HepG2 (cell line): Measurements from ENCODE around the gene INPP5E. TPM values are rescaled to one million over a fixed set of nuclear protein-coding genes. Genes with fewer than 3 reads are reported as not detected.

Experiments
- AHDC1 ChIP-seq: sonication (generic); formaldehyde crosslinking; IDR thresholded peaks from 2 replicates; pipeline ENCODE4 v1.5.1; 2020; ENCODE audit warnings: mild to moderate bottlenecking, missing genetic modification reagents, borderline replicate concordance
- ATAD3A ChIP-seq: sonication (generic); formaldehyde crosslinking; IDR thresholded peaks from 2 replicates; pipeline ENCODE4 v1.4.0; 2020; ENCODE audit warnings: missing genetic modification reagents
- ATF1 ChIP-seq: IDR thresholded peaks from 2 replicates; pipeline ENCODE4 v1.6.1; 2016; ENCODE audit warnings: mild to moderate bottlenecking, control low read depth
- DDIT3 ChIP-seq: sonication (generic); formaldehyde crosslinking; IDR thresholded peaks from 2 replicates; pipeline ENCODE4 v1.4.0; 2020; ENCODE audit warnings: mild to moderate bottlenecking, missing genetic modification reagents
- FOXC1 ChIP-seq: sonication (generic); formaldehyde crosslinking; IDR thresholded peaks from 2 replicates; pipeline ENCODE4 v1.8.0; 2022; ENCODE audit warnings: mild to moderate bottlenecking, missing genetic modification reagents, borderline replicate concordance
- GPN1 ChIP-seq: sonication (generic); formaldehyde crosslinking; IDR thresholded peaks from 2 replicates; pipeline ENCODE4 v1.5.1; 2020; ENCODE audit warnings: missing genetic modification reagents, borderline replicate concordance
- HOXD1 ChIP-seq: sonication (generic); formaldehyde crosslinking; IDR thresholded peaks from 2 replicates; pipeline ENCODE4 v1.5.0; 2020; ENCODE audit warnings: missing genetic modification reagents
- IRX3 ChIP-seq: sonication (generic); formaldehyde crosslinking; IDR thresholded peaks from 2 replicates; pipeline ENCODE4 v1.8.1; 2023; ENCODE audit warnings: mild to moderate bottlenecking, low read depth, missing genetic modification reagents, borderline replicate concordance
- KMT2A ChIP-seq: sonication (generic); formaldehyde crosslinking; IDR thresholded peaks from 2 replicates; pipeline ENCODE4 v1.4.0; 2020; ENCODE audit warnings: missing genetic modification reagents
- NFE2 ChIP-seq: sonication (generic); formaldehyde crosslinking; IDR thresholded peaks from 2 replicates; pipeline ENCODE4 v1.4.0; 2020; ENCODE audit warnings: missing genetic modification reagents
- PAF1 ChIP-seq: IDR thresholded peaks from 2 replicates; pipeline ENCODE4 v1.6.1; 2016; ENCODE audit warnings: missing genetic modification reagents, missing compliant biosample characterization
- PTBP1 ChIP-seq: fragments of 200-400 bp; formaldehyde crosslinking; IDR thresholded peaks from 2 replicates; pipeline ENCODE4 v1.6.1; 2018; ENCODE audit warnings: low read length, low read depth; ENCODE audit not compliant: poor library complexity, severe bottlenecking
- ZBTB33 ChIP-seq: sonication (generic); formaldehyde crosslinking; IDR thresholded peaks from 2 replicates; pipeline ENCODE4 v1.4.0; 2020; ENCODE audit warnings: missing genetic modification reagents
- ZFP1 ChIP-seq: IDR thresholded peaks from 2 replicates; pipeline ENCODE4 v1.6.1; 2016
- ZKSCAN8 ChIP-seq: IDR thresholded peaks from 2 replicates; pipeline ENCODE4 v1.6.1; 2016; ENCODE audit warnings: borderline replicate concordance, missing genetic modification reagents, missing compliant biosample characterization
- ZNF121 ChIP-seq: sonication (generic); formaldehyde crosslinking; IDR thresholded peaks from 2 replicates; pipeline ENCODE4 v1.5.0; 2020; ENCODE audit warnings: mild to moderate bottlenecking, missing genetic modification reagents
- ZNF17 ChIP-seq: sonication (generic); formaldehyde crosslinking; IDR thresholded peaks from 2 replicates; pipeline ENCODE4 v1.5.0; 2020; ENCODE audit warnings: mild to moderate bottlenecking, missing genetic modification reagents
- ZNF230 ChIP-seq: sonication (generic); formaldehyde crosslinking; IDR thresholded peaks from 2 replicates; pipeline ENCODE4 v1.4.0; 2020; ENCODE audit warnings: mild to moderate bottlenecking, missing genetic modification reagents
- ZNF232 ChIP-seq: sonication (generic); formaldehyde crosslinking; IDR thresholded peaks from 2 replicates; pipeline ENCODE4 v1.4.0; 2020; ENCODE audit warnings: missing genetic modification reagents, borderline replicate concordance
- ZNF572 ChIP-seq: sonication (generic); formaldehyde crosslinking; IDR thresholded peaks from 2 replicates; pipeline ENCODE4 v1.5.1; 2020; ENCODE audit warnings: mild to moderate bottlenecking, missing genetic modification reagents
- ZNF605 ChIP-seq: sonication (generic); formaldehyde crosslinking; IDR thresholded peaks from 2 replicates; pipeline ENCODE4 v1.8.0; 2022; ENCODE audit warnings: mild to moderate bottlenecking, missing genetic modification reagents
- ZNF713 ChIP-seq: sonication (generic); formaldehyde crosslinking; IDR thresholded peaks from 2 replicates; pipeline ENCODE4 v1.4.0; 2020; ENCODE audit warnings: mild to moderate bottlenecking, missing genetic modification reagents
- ZSCAN20 ChIP-seq: sonication (generic); formaldehyde crosslinking; IDR thresholded peaks from 2 replicates; pipeline ENCODE4 v1.4.0; 2020; ENCODE audit warnings: missing genetic modification reagents, mild to moderate bottlenecking, borderline replicate concordance
- ZSCAN9 ChIP-seq: IDR thresholded peaks from 2 replicates; pipeline ENCODE4 v1.6.1; 2016; ENCODE audit warnings: borderline replicate concordance
- polyA plus RNA-seq, 8 experiments: library from polyadenylated mRNA; depleted of rRNA in 3 of 8; stranded (reverse) in 7 of 8; unstranded in 1 of 8; fragments of >200 nt; fragmentation: Illumina TruSeq in 4 of 8; extraction: Trizol in 4 of 8; gene quantifications; 2 replicates each; pipeline versions ENCODE4 v1.2.1 to v1.2.3, GENCODE V29; 2011 to 2016; ENCODE audit warnings: low read depth in 4 of 8, missing spikeins in 1 of 8, mixed read lengths in 1 of 8; ENCODE audit not compliant: insufficient read depth in 1 of 8
- total RNA-seq, 5 experiments: library from RNA; depleted of rRNA; stranded (reverse); fragments of >200 nt; fragmentation: Illumina TruSeq; extraction: Trizol; gene quantifications; 2 replicates each; pipeline ENCODE4 v1.2.3, GENCODE V29; 2016; ENCODE audit warnings: low read depth in 1 of 5

The INPP5E gene
- total and polyA plus RNA-seq, 2 of the 13 experiments (the other 11 are each of a cell fraction or from before 2014, with no cell fraction given) = 5.5 TPM

- TF ChIP-seq KMT2A (peak; percentile 57; the same call in 1 of the 2 replicates), ZNF121 (no peak), ZKSCAN8 (no peak), HOXD1 (no peak), ZSCAN9 (0 out of 2 replicates have a peak, but pooled peaks have one; percentile 15), ZFP1 (CRISPR knock-in tag) (no peak), ATF1 (CRISPR knock-in tag) (no peak), PTBP1 (no peak), ZNF232 (no peak; the same call in 1 of the 2 replicates), AHDC1 (CRISPR knock-in tag) (no peak), NFE2 (no peak), ZNF605 (CRISPR knock-in tag) (no peak), IRX3 (CRISPR knock-in tag) (no peak), ZBTB33 (CRISPR knock-in tag) (no peak), PAF1 (CRISPR knock-in tag) (no peak), DDIT3 (CRISPR knock-in tag) (no peak), ZNF17 (CRISPR knock-in tag) (no peak), FOXC1 (CRISPR knock-in tag) (0 out of 2 replicates have a peak, but pooled peaks have one; percentile 57), ZNF713 (CRISPR knock-in tag) (no peak), ZSCAN20 (CRISPR knock-in tag) (no peak), GPN1 (CRISPR knock-in tag) (no peak), ATAD3A (CRISPR knock-in tag) (no peak), ZNF230 (CRISPR knock-in tag) (no peak), ZNF572 (CRISPR knock-in tag) (no peak)
Observed at GRCh38 chr9:136482793-136483588, 43.3 kb upstream of the INPP5E start, which contains the start of gene SEC16A (continued).
